PFSK-1 (cell line): ENCODE results near the gene PHLPP1.

Experiments used
- FOXP2 ChIP-seq: optimal IDR thresholded peaks from 2 replicates; pipeline ENCODE3; 2011; ENCODE audit warnings: borderline replicate concordance, control low read depth, inconsistent platforms; ENCODE audit not compliant: insufficient read depth; ENCODE audit errors: extremely low read length, extremely low read depth
- POLR2AphosphoS5 ChIP-seq: IDR thresholded peaks from 2 replicates; pipeline ENCODE4 v1.6.1; 2012; ENCODE audit warnings: low read depth, mild to moderate bottlenecking, control low read depth, low read length, moderate library complexity
- REST ChIP-seq, 2 experiments: IDR thresholded peaks; 2 replicates each; pipeline versions ENCODE4 v1.6.1 to v1.8.0; 2011 to 2012; ENCODE audit warnings: low read depth in 2 of 2, low read length in 2 of 2, control low read depth in 1 of 2, inconsistent platforms in 1 of 2, mild to moderate bottlenecking in 1 of 2, moderate library complexity in 1 of 2; ENCODE audit not compliant: insufficient read depth in 1 of 2
- SIN3A ChIP-seq: IDR thresholded peaks from 2 replicates; pipeline ENCODE4 v1.6.1; 2012; ENCODE audit warnings: mild to moderate bottlenecking, low read length, moderate library complexity, borderline replicate concordance; ENCODE audit not compliant: insufficient read depth
- TAF1 ChIP-seq: IDR thresholded peaks from 2 replicates; pipeline ENCODE4 v1.6.1; 2012; ENCODE audit warnings: low read length, control low read depth, borderline replicate concordance; ENCODE audit not compliant: insufficient read depth

PHLPP1 gene

GRCh38 chr18:63025251-63026090, 310.1 kb downstream of the PHLPP1 start:
- TF ChIP-seq REST (IDR thresholded peaks at IDR 0.05; ENCODE audit: insufficient read depth in 1 of 2, low read depth in 2 of 2, low read length in 2 of 2), result no peak
- no peak for TF ChIP-seq FOXP2
- no peak for TF ChIP-seq TAF1
- no peak for TF ChIP-seq SIN3A
- TF ChIP-seq POLR2AphosphoS5, result no peak

GRCh38 chr18:63028380-63028779, 313.0 kb downstream of the PHLPP1 start:
- TF ChIP-seq POLR2AphosphoS5 (no peak), SIN3A (no peak), FOXP2 (no peak), TAF1 (no peak), REST (IDR thresholded peaks at IDR 0.05; ENCODE audit: insufficient read depth in 1 of 2, low read depth in 2 of 2, low read length in 2 of 2) (no peak)
